WTC11 (cell line): ENCODE measurements around the gene NCSTN. TPM values are rescaled to one million over a fixed set of nuclear protein-coding genes. Genes with fewer than 3 reads are reported as not detected.

Experiments
- ATAC-seq: fragments of 200-7000 bp; cut with Tn5 transposase; 2 replicates; pipeline ENCODE4 v1.10.0; 2021; ENCODE audit warnings: mild to moderate bottlenecking, moderate library complexity
- CTCF ChIA-PET: fragments of 300-600 bp; sonication (Branson Sonifier 250); formaldehyde crosslinking; loops from one replicate; lab custom pipeline; 2021; ENCODE audit warnings: antibody characterized with exemption; lab: Charles Lee
- POLR2A ChIA-PET: fragments of 350-600 bp; sonication (Branson Sonifier 250); formaldehyde crosslinking; loops from one replicate; lab custom pipeline; 2021; ENCODE audit warnings: antibody characterized with exemption; lab: Charles Lee
- DNase-seq: peaks from one replicate; pipeline ENCODE4 v3.0.0; 2021; ENCODE audit warnings: low spot score
- H3K27ac Mint-ChIP-seq: 2 replicates; pipeline ENCODE4 v1.8.0; 2021; ENCODE audit warnings: mixed read lengths
- H3K27me3 Mint-ChIP-seq: 2 replicates; pipeline ENCODE4 v1.8.0; 2021; ENCODE audit warnings: low read depth, mild to moderate bottlenecking, moderate library complexity, mixed read lengths
- H3K36me3 Mint-ChIP-seq: 2 replicates; pipeline ENCODE4 v1.8.0; 2021; ENCODE audit warnings: mixed read lengths
- H3K4me1 Mint-ChIP-seq: 2 replicates; pipeline ENCODE4 v1.8.0; 2022; ENCODE audit warnings: mixed read lengths
- H3K4me3 Mint-ChIP-seq: 2 replicates; pipeline ENCODE4 v1.8.0; 2021; ENCODE audit warnings: mild to moderate bottlenecking, moderate library complexity, mixed read lengths
- H3K9me3 Mint-ChIP-seq: 2 replicates; pipeline ENCODE4 v1.8.0; 2021; ENCODE audit warnings: mixed read lengths
- AFF4 ChIP-seq: sonication (generic); formaldehyde crosslinking; IDR thresholded peaks from 2 replicates; pipeline ENCODE4 v1.8.1; 2023; ENCODE audit warnings: mild to moderate bottlenecking, missing genetic modification reagents, borderline replicate concordance
- ATF2 ChIP-seq: sonication (generic); formaldehyde crosslinking; IDR thresholded peaks from 2 replicates; pipeline ENCODE4 v1.8.1; 2022; ENCODE audit warnings: low read depth, missing genetic modification reagents, borderline replicate concordance
- E2F4 ChIP-seq: sonication (generic); formaldehyde crosslinking; IDR thresholded peaks from 2 replicates; pipeline ENCODE4 v1.8.1; 2022; ENCODE audit warnings: low read depth, mild to moderate bottlenecking, moderate library complexity, missing genetic modification reagents, borderline replicate concordance
- JAZF1 ChIP-seq: fragments of 250-450 bp; sonication (Bioruptor Pico); IDR thresholded peaks from 2 replicates; pipeline ENCODE4 v1.9.0; 2021; ENCODE audit warnings: moderate library complexity, mild to moderate bottlenecking, inconsistent platforms
- NFYB ChIP-seq: sonication (generic); formaldehyde crosslinking; conservative IDR thresholded peaks from 2 replicates; pipeline ENCODE4 v1.8.0; 2022; ENCODE audit warnings: low read depth, missing genetic modification reagents
- NR2C2 ChIP-seq: sonication (generic); formaldehyde crosslinking; IDR thresholded peaks from 2 replicates; pipeline ENCODE4 v1.8.0; 2022; ENCODE audit warnings: mild to moderate bottlenecking, missing genetic modification reagents
- RELA ChIP-seq: sonication (generic); formaldehyde crosslinking; IDR thresholded peaks from 2 replicates; pipeline ENCODE4 v1.8.1; 2022; ENCODE audit warnings: missing genetic modification reagents, mild to moderate bottlenecking, borderline replicate concordance
- USF1 ChIP-seq: sonication (generic); formaldehyde crosslinking; IDR thresholded peaks from 2 replicates; pipeline ENCODE4 v1.8.0; 2022; ENCODE audit warnings: mild to moderate bottlenecking, missing genetic modification reagents
- ZBTB43 ChIP-seq: sonication (generic); formaldehyde crosslinking; IDR thresholded peaks from 2 replicates; pipeline ENCODE4 v1.8.1; 2023; ENCODE audit warnings: mild to moderate bottlenecking, missing genetic modification reagents
- ZNF121 ChIP-seq: sonication (generic); formaldehyde crosslinking; IDR thresholded peaks from 2 replicates; pipeline ENCODE4 v1.8.0; 2023; ENCODE audit warnings: missing genetic modification reagents
- ZNF317 ChIP-seq: sonication (generic); formaldehyde crosslinking; IDR thresholded peaks from 2 replicates; pipeline ENCODE4 v1.8.1; 2023; ENCODE audit warnings: low read depth, mild to moderate bottlenecking, moderate library complexity, missing genetic modification reagents, borderline replicate concordance
- ZNF425 ChIP-seq: fragments of 250-450 bp; sonication (Bioruptor Pico); conservative IDR thresholded peaks from 2 replicates; pipeline ENCODE4 v1.9.0; 2021; ENCODE audit warnings: mild to moderate bottlenecking
- ZSCAN18 ChIP-seq: fragments of 250-450 bp; sonication (Bioruptor Pico); IDR thresholded peaks from 2 replicates; pipeline ENCODE4 v2.1.2; 2022; ENCODE audit warnings: mild to moderate bottlenecking, moderate library complexity
- total RNA-seq: library from RNA; stranded (reverse); gene quantifications from 3 replicates; pipeline ENCODE4 v1.2.3, GENCODE V29; 2021

NCSTN gene
- total RNA-seq, 1 experiment from 2014 or later: 72.7 TPM

GRCh38 chr1:160371346-160371631 is 28.1 kb downstream of the NCSTN start:
- H3K4me1 Mint-ChIP-seq: peaks cover 31% of the 10 kb centered on the region
- H3K27me3 Mint-ChIP-seq: no peaks in the 10 kb centered on the region
- ChIA-PET CTCF (interaction anchor here (1.0 to 2.0 kb wide), 5 partner anchors 17 to 119 kb away, joined by 3 to 20 read pairs (median 6); no protein-coding TSS in a partner anchor), POLR2A (interaction anchor here (0.7 to 2.1 kb wide), 2 partner anchors 9 to 226 kb away, joined by 3 to 9 read pairs; no protein-coding TSS in a partner anchor)
- TF ChIP-seq ZNF425 (CRISPR knock-in tag) (no peak), ATF2 (no peak), ZBTB43 (no peak), NFYB (CRISPR knock-in tag) (no peak), AFF4 (CRISPR knock-in tag) (no peak), ZNF121 (no peak), USF1 (CRISPR knock-in tag) (no peak), RELA (CRISPR knock-in tag) (no peak), JAZF1 (no peak)
- DNase-seq (no peak), ATAC-seq (no peak)
- H3K36me3 Mint-ChIP-seq: no peaks in the 10 kb centered on the region
- no peak overlapping the region for H3K27ac Mint-ChIP-seq
- no peak overlapping the region for H3K4me3 Mint-ChIP-seq
- H3K9me3 Mint-ChIP-seq: no peaks in the 10 kb centered on the region

- CTCF ChIA-PET: interaction anchor here (1.2 to 2.0 kb wide), 5 partner anchors 9 to 120 kb away, joined by 3 to 20 read pairs (median 6); no protein-coding TSS in a partner anchor
- H3K9me3 Mint-ChIP-seq: no peaks in the 10 kb centered on the region
- H3K4me3 Mint-ChIP-seq: no peak overlapping the region
- ATAC-seq: no peak
- H3K4me1 Mint-ChIP-seq: peaks cover 36% of the 10 kb centered on the region
- no peak for DNase-seq
- no peaks in the 10 kb centered on the region for H3K36me3 Mint-ChIP-seq
- H3K27ac Mint-ChIP-seq: no peak overlapping the region
- TF ChIP-seq E2F4 (CRISPR knock-in tag): no peak
- TF ChIP-seq ZNF317 (CRISPR knock-in tag): 0 out of 2 replicates have a peak, but pooled peaks have one; percentile 38
- no peak for TF ChIP-seq NR2C2 (CRISPR knock-in tag)
- TF ChIP-seq ZSCAN18: no peak
- POLR2A ChIA-PET: interaction anchor here (0.7 to 2.1 kb wide), 2 partner anchors 9 to 227 kb away, joined by 3 to 9 read pairs; no protein-coding TSS in a partner anchor
- H3K27me3 Mint-ChIP-seq: no peaks in the 10 kb centered on the region
Measured at GRCh38 chr1:160371756-160372155, 28.6 kb downstream of the NCSTN start.
